NB4 (cell line): ENCODE results near the gene PDIA5.
"Not testable (repeated sequence)": the region's sequence is repeated elsewhere in the genome, so short reads cannot be mapped to it uniquely, and the experiment has no call there.

Experiments
- DNase-seq: peaks from one replicate; pipeline ENCODE4 v3.0.0; 2010; ENCODE audit warnings: low read depth
- H3K4me3 ChIP-seq: one replicate; pipeline ENCODE4 v1.5.1; 2011; ENCODE audit warnings: mild to moderate bottlenecking, low read depth, low read length, moderate library complexity
- MYC ChIP-seq: IDR thresholded peaks from 2 replicates; pipeline ENCODE4 v1.6.1; 2011; ENCODE audit warnings: low read depth, low read length
- POLR2A ChIP-seq: IDR thresholded peaks from 2 replicates; pipeline ENCODE4 v1.6.1; 2011; ENCODE audit warnings: mild to moderate bottlenecking; ENCODE audit not compliant: insufficient read length; ENCODE audit errors: extremely low read depth
- TF ChIP-seq, protein P1 (sequence below): IDR thresholded peaks from one replicate; pipeline ENCODE4 v1.5.1; 2012; ENCODE audit warnings: low read depth, low read length
- TF ChIP-seq, protein P2 (sequence below): IDR thresholded peaks from 2 replicates; pipeline ENCODE4 v1.6.1; 2011; ENCODE audit warnings: low read depth, low read length

PDIA5 gene

DNA sequence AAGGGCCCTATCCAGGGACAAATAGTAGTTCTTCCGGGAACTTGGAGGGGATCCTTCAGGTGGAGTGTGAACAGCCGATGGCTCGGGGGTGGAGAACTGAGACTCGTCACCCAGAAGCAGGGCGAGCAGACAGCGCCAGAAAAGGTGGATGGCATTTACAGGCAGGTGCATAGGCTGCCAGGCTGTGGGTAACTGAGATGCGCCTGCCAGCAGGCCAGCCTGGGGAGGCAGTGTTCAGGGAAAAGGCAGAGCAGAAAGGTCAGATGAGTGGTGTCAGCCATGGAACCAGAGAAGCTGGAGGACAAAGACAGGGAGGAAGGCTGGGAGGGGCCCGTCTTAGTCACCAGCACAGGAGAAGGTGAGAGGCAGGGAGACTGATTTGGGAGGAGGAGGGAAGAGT, 81.9 kb downstream of the PDIA5 start:
- TF ChIP-seq, protein P1, sequence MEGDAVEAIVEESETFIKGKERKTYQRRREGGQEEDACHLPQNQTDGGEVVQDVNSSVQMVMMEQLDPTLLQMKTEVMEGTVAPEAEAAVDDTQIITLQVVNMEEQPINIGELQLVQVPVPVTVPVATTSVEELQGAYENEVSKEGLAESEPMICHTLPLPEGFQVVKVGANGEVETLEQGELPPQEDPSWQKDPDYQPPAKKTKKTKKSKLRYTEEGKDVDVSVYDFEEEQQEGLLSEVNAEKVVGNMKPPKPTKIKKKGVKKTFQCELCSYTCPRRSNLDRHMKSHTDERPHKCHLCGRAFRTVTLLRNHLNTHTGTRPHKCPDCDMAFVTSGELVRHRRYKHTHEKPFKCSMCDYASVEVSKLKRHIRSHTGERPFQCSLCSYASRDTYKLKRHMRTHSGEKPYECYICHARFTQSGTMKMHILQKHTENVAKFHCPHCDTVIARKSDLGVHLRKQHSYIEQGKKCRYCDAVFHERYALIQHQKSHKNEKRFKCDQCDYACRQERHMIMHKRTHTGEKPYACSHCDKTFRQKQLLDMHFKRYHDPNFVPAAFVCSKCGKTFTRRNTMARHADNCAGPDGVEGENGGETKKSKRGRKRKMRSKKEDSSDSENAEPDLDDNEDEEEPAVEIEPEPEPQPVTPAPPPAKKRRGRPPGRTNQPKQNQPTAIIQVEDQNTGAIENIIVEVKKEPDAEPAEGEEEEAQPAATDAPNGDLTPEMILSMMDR = no peak
- TF ChIP-seq MYC = no peak
- TF ChIP-seq, protein P2, sequence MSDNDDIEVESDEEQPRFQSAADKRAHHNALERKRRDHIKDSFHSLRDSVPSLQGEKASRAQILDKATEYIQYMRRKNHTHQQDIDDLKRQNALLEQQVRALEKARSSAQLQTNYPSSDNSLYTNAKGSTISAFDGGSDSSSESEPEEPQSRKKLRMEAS = no peak
- TF ChIP-seq POLR2A = no peak
- no peak for DNase-seq
- H3K4me3 ChIP-seq = no peak overlapping the region

DNA sequence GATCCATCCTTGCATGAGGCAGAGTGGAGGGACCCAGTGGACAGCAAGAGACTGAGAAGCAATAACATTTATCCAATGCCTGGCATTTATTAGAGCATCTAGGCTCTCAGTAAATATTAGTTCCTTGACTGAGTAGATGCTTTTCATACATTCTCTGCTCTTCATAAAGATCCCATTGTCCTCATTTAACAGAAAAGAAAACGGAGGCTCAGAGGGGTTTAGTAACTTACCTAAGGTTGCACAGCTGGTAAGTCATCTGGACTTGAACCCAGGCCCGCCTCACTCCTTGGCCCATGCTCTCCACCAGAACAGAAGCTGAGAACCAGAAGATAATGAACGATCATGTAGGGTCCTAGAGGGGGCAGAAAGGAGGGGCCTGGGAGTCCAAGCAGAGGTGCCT, 82.7 kb downstream of the PDIA5 start:
- H3K4me3 ChIP-seq = no peak overlapping the region
- DNase-seq = no peak
- TF ChIP-seq, protein P1 = no peak
- TF ChIP-seq MYC = no peak

DNA sequence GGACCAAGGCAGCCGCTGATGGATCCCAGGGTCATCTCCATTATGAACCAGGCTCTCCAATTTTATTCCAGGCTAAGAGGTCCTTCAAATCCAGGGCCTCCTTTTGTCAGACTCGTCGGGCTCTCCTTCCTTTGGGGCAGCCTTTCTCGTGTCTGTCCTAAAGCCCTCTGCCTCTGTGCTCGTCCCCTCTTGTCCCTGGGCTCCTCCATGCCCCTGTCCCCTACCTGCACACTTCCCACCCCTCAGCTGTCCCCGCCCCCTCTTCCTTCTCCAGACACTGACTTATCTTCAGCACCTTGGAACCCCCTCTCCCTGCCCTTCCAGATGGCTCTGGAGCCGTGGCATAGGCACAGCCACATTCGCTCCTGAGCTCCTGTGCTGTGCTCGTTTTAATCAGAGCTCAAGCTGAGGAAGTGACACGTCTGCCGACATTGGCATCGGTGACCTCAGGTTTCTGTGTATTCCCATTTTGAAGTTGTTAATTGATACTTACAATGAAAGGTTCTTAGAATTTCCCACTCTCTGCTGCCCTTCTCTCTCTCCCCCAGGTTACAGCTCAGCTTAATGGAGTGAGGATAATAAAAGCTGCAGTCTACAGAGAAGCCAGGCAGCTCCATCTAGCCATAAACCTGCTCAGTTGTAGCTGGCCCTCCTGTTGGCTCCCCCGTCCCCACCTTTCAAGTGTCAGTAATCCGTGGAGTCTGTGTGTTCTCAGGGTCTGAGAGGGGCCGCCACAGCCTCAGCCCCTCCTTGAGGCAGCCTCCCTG, 83.8 kb downstream of the PDIA5 start:
- TF ChIP-seq MYC (no peak), POLR2A (no peak)
- TF ChIP-seq, protein P1 = no peak
- TF ChIP-seq, protein P2 = no peak
- DNase-seq = no peak
- no peak overlapping the region for H3K4me3 ChIP-seq

DNA sequence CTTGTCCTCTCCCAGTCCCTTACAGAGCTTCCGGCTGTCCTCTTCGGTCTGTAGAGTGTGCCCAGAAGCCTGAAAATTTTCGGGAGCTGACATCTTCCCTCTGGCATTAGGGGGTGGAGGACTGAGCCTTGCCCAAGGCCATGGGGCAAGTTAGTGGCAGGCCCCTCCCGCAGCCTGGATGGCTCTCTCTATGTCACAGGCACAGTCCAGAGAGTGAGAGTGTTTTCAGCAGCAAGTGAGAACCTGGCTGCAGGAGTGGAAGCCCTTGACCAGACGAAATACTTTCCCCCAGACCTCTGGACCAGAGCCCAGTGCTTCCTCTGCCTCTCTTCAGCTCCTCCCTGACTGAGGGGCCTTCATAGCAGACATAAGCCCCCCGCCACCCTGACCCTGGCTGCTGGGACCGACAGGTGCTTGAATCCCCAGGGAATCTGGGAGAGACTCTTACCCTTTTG, 84.5 kb downstream of the PDIA5 start:
- TF ChIP-seq, protein P1 = no peak
- TF ChIP-seq, protein P2 = no peak
- TF ChIP-seq POLR2A (no peak), MYC (no peak)
- no peak for DNase-seq
- H3K4me3 ChIP-seq = no peak overlapping the region

DNA sequence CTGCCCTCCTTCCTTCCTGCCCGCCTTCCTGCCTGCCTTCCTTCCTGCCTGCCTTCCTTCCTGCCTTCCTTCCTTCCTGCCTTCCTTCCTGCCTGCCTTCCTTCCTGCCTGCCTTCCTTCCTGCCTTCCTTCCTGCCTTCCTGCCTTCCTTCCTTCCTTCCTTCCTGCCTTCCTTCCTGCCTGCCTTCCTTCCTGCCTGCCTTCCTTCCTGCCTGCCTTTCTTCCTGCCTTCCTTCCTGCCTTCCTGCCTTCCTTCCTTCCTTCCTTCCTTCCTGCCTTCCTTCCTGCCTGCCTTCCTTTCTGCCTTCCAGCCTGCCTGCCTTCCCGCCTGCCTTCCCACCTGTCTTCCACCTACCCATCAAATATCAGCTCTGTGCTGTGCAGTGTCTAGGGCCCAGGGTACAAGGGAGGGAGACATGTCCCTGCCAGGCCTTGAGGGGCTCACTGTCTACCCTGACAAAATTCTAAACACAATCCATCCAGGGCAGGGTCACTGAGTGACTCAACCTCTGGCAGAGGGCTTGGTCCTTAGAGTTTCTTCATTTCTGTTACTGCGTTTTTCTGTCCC, 85.1 kb downstream of the PDIA5 start:
- not testable (repeated sequence) for H3K4me3 ChIP-seq, DNase-seq

DNA sequence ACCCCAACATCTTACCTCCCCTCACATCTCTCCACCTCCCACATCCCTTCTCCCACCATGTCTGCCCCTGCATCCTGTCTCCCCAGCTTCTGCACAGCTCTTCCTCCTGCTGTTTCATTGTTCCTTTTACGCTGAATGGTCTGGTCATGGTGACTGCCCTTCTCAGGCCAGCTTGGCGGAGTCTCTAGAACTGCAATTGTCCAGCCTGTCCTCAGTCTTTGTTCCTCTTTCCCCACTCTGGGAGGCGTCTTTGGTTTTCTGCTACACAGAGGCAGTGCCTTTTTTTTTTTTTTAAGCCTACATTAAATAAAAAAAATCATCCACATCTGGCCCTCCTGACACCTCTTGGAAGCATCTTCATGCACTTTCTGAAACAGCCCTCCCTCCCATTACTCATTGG, 85.9 kb downstream of the PDIA5 start:
- DNase-seq = no peak
- TF ChIP-seq POLR2A (no peak), MYC (no peak)
- TF ChIP-seq, protein P1 = no peak
- TF ChIP-seq, protein P2 = no peak

More for the DNA sequence above, 85.9 kb downstream of the PDIA5 start:
- no peak overlapping the region for H3K4me3 ChIP-seq
